Renal pelvis (tissue), 4 donors: ENCODE data around the gene SLC7A14. TPM values are rescaled to one million over a fixed set of nuclear protein-coding genes. Genes with fewer than 3 reads are reported as not detected.
A peak's percentile ranks its signal among the peaks of the same experiment; 100 is the strongest.
"Not testable (repeated sequence)": the region's sequence is repeated elsewhere in the genome, so short reads cannot be mapped to it uniquely, and the experiment has no call there.

Source experiments
- DNase-seq: peaks from one replicate; pipeline ENCODE4 v3.0.0-alpha.2; 2013
- polyA plus RNA-seq, 3 donors: library from polyadenylated mRNA; unstranded; fragments of 120-200 nt; gene quantifications; one replicate each; pipeline ENCODE4 v1.2.1, GENCODE V29; 2013; ENCODE audit not compliant: insufficient read length in 3 of 3

Gene SLC7A14
- polyA plus RNA-seq, 3 donors = 1.5 to 2.8 (median 2.3) TPM

- no peak for DNase-seq
Measured at GRCh38 chr3:170594528-170594927, 8.7 kb upstream of the SLC7A14 start.

- no peak for DNase-seq
Measured at GRCh38 chr3:170593634-170594033, 7.8 kb upstream of the SLC7A14 start.

- no peak for DNase-seq
Measured at GRCh38 chr3:170589113-170589512, 3.2 kb upstream of the SLC7A14 start.

- DNase-seq = no peak
Measured at GRCh38 chr3:170585008-170585936, 603 bp downstream of the SLC7A14 start.

GRCh38 chr3:170584585-170585007 lies 1.3 kb downstream of the SLC7A14 start:
- DNase-seq = peak; percentile 90

- no peak for DNase-seq
Measured at GRCh38 chr3:170579646-170580045, 6.2 kb downstream of the SLC7A14 start.

GRCh38 chr3:170572665-170573253 lies 13.1 kb downstream of the SLC7A14 start:
- DNase-seq = no peak

- DNase-seq = not testable (repeated sequence)
Measured at GRCh38 chr3:170567598-170567997, 18.3 kb downstream of the SLC7A14 start.

GRCh38 chr3:170566413-170566812 lies 19.5 kb downstream of the SLC7A14 start:
- DNase-seq = no peak

- DNase-seq = no peak
Measured at GRCh38 chr3:170565495-170565894, 20.4 kb downstream of the SLC7A14 start.

- no peak for DNase-seq
Measured at GRCh38 chr3:170564664-170565063, 21.2 kb downstream of the SLC7A14 start.

GRCh38 chr3:170563712-170564423 lies 22.0 kb downstream of the SLC7A14 start:
- no peak for DNase-seq

GRCh38 chr3:170562080-170562479 lies 23.8 kb downstream of the SLC7A14 start:
- no peak for DNase-seq

- DNase-seq = no peak
Measured at GRCh38 chr3:170560717-170561382, 25.0 kb downstream of the SLC7A14 start.

GRCh38 chr3:170560296-170560695 lies 25.6 kb downstream of the SLC7A14 start:
- no peak for DNase-seq

- DNase-seq = no peak
Measured at GRCh38 chr3:170558427-170558826, 27.4 kb downstream of the SLC7A14 start.

GRCh38 chr3:170555329-170555728 lies 30.5 kb downstream of the SLC7A14 start:
- no peak for DNase-seq

- DNase-seq = no peak
Measured at GRCh38 chr3:170553788-170554757, 31.8 kb downstream of the SLC7A14 start.

- no peak for DNase-seq
Measured at GRCh38 chr3:170551252-170551651, 34.6 kb downstream of the SLC7A14 start.

- DNase-seq = no peak
Measured at GRCh38 chr3:170542704-170543103, 43.2 kb downstream of the SLC7A14 start.

- no peak for DNase-seq
Measured at GRCh38 chr3:170539897-170540296, 46.0 kb downstream of the SLC7A14 start.
